Myocyte (in vitro differentiated cells): ENCODE measurements around the gene TMEM179. TPM values are rescaled to one million over a fixed set of nuclear protein-coding genes. Genes with fewer than 3 reads are reported as not detected.

Source experiments
- DNase-seq: peaks from one replicate; pipeline ENCODE4 v3.0.0-alpha.2; 2012; ENCODE audit warnings: low read depth
- total RNA-seq: library from RNA; depleted of rRNA; stranded (reverse); fragments of >200 nt; gene quantifications from 2 replicates; pipeline ENCODE4 v1.2.3, GENCODE V29; 2014

Gene TMEM179
- total RNA-seq, 1 donor from 2014 or later = not detected

DNA sequence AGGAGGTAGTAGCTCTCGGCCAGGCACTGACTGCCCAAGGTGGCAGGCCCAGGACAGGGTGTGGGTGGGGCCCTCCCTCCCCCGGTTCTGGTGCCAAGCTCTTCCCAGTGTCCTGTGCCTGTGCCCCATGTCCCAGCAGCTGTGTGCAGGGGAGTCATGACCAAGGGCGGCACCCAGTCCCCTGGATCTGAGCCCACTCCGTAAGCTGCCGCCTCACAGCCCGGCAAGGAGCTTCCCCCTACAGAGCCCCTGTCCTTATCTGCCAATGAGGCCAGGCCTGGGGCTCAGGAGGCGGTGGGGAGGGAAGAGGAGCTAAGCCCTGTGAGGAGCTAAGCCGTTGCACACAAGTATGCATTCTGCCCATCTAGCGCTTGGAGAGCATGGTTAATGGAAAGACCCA, 30.6 kb downstream of the TMEM179 start:
- DNase-seq = no peak

- no peak for DNase-seq
These were observed 31.9 kb downstream of the TMEM179 start for GRCh38 chr14:104572668-104573067.

GRCh38 chr14:104572024-104572626, 32.4 kb downstream of the TMEM179 start:
- no peak for DNase-seq

- DNase-seq = no peak
These were observed 33.3 kb downstream of the TMEM179 start for GRCh38 chr14:104571246-104571645.

- DNase-seq = no peak
These were observed 35.1 kb downstream of the TMEM179 start for GRCh38 chr14:104569435-104569834.

DNA sequence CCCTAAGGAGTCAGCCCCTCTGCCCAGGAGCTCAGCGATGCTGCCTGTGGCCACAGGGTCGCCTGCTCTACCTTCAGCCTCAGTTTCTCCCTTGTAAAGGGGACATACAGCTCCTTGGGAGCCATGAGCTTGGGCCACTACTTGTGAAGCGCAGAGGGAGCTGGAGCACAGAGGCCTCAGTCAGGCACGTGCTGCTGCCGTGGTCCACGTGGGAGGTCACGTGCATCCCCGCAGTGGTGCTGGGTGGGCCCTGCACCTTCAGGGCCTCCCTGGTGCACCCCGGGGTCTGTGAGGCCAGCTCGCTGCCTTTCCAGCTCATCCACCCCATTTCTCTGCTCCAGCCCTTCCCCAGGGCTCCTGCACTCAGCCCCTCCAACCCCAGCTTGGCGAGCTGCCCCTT, 36.0 kb downstream of the TMEM179 start:
- no peak for DNase-seq

- no peak for DNase-seq
These were observed 36.7 kb downstream of the TMEM179 start for GRCh38 chr14:104567957-104568225.

- DNase-seq = no peak
These were observed 37.2 kb downstream of the TMEM179 start for GRCh38 chr14:104567141-104567956.

- no peak for DNase-seq
These were observed 39.6 kb downstream of the TMEM179 start for GRCh38 chr14:104564744-104565679.

DNA sequence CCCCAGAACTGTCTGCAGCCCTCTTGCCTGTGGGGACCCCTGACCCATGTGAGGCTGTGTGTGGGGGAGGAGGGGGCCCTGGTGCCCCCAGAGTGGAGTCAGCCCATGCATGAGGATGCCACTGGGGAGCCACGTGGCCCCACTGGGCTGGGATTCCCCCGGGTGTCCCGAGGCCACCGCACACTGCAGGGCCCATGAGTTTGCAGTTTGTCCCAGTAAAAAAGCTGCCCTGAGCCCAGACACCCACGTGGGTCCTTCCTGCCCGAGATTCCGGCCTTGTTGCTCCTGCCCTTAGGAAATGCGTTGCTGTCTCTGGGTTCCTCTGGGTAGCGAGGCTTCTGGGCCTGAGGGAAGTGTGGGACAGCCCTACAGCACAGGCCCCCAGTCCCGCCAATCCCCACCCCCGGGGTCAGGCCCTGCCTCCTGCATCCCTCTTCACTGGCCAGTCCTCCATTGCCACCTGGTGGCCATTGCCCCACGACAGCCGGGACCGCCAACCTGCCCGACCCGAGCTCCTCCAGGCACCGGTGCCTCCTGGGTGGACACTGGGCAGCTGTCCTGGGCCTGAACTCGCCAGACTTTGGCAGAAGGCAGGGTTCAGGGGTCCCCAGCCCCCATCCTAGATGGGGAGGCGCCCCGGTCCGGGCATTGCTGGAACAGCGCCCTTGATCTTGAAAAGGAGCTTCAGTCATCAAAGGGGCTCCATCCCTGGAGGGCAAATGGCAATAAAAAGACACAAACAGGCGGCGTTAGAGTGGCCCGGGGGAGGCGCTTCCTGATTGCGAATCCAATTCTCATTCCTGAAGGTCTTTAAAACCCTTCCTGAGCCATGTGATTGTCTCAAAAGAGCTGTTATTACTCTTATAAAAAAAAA, 40.6 kb downstream of the TMEM179 start:
- DNase-seq = peak; percentile 57

DNA sequence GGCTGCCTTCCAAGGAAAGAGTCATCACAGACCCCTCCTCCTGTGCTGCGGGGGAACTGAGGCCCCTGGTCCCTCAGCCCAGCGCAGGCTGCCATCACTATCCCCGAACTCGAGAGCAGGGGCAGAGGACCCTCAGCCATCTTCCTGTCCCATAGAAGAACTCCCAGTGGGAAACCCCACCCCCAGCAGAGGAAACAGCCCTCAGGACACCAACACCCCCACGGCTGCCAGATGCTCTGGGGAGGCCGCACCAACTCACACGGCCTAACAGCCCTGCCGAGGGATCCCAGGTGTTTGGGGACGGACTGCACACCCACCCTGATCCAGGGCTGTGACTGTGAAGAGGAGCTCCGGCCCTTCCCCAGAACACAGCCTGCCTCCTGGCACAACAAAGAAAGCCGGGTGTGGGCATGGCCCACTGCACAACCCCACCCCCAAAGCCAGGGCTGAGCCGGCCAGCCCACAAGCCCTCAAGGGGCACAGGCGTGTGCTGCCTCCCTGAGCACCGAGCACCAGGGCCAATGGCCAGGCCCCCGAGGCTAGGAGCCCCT, 41.3 kb downstream of the TMEM179 start:
- DNase-seq = no peak

DNA sequence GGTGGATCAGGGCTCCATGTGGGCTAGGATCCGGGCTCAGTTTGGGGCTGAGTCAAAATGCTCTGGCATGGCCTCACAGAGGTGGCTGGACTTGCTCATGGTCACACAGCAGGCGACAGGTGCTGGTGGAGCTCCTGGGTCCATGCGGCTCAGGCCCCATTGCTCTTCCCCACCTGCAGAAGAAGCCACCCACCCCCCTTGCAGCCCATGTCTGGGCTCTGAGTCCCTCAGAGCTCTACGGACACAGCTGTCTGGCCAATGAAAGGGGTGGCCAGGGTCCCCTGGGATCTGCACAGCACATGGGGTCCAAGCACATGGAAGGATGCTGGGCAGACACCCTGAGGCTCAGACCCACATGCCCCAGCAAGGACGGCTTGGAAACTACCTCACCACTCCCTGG, 42.0 kb downstream of the TMEM179 start:
- DNase-seq = no peak

DNA sequence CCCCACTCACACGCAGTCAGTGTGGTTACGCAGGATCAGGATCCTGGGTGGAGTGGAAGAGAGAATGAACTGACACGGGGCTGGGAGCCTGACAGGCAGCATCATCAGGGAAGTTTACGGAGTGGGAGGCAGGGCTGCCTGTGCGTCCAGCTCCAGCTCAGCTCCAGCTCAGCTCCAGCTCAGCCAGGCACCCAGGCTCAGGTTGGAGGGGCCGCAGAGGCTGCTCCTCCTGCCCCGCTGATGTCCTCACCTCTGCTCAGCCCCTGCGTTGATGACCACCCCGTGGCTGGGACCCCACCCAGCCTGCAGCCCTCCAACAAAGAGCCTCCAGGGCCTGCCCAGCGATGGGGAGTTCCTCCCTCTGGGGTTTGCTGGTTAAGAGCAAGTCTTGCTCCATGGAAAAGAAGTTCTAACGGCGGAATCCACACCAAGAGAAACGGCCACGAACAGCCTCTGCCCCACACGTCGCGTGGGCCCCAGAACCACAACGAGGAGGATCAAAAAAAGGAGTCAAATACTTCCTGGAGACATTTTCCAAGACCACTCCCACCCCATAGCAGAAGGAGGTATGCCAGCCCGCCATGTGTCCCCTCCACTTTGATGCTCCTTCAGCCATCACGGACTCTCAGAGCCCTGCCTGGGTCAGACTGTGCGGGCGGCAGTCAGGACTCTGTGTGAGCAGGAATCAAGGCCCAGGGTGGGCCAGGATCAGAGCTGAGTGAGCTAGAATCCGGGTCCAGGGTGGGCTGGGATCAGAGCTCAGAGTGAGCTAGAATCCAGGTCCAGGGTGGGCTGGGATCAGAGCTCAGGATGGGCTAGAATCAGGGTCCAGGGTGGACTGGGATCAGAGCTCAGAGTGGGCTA, 42.7 kb downstream of the TMEM179 start:
- no peak for DNase-seq

- no peak for DNase-seq
These were observed 43.4 kb downstream of the TMEM179 start for GRCh38 chr14:104561124-104561557.

DNA sequence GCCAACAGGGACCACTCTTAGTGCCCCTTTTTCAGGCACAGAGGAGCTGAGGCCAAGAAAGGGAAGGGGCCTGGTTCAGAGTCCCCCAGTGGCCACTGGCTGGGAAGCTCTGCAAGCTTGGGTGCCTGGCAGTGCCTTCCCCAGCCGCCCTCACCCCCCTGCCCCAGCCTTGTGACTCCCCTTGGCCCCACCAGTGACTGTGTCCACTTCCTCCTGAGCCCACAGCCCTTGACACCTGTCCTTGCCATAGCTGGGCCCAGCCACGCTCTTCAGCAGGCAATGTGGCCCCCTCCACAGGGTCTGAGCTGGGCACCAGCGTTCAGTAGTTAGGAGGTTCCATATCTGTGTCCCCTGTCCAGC, 44.0 kb downstream of the TMEM179 start:
- no peak for DNase-seq

GRCh38 chr14:104559804-104560585, 44.6 kb downstream of the TMEM179 start:
- no peak for DNase-seq

GRCh38 chr14:104559028-104559803, 45.4 kb downstream of the TMEM179 start:
- no peak for DNase-seq
